Esophagus (tissue), 2 donors: ENCODE results near the gene DENND2A. TPM values are rescaled to one million over a fixed set of nuclear protein-coding genes. Genes with fewer than 3 reads are reported as not detected.
A peak's percentile ranks its signal among the peaks of the same experiment; 100 is the strongest.
"Not testable (repeated sequence)": the region's sequence is repeated elsewhere in the genome, so short reads cannot be mapped to it uniquely, and the experiment has no call there.

Experiments used
- H3K27ac ChIP-seq, 2 donors: one replicate each; pipeline ENCODE4 v1.5.1; 2013; ENCODE audit warnings: low read depth in 2 of 2, mild to moderate bottlenecking in 2 of 2, inconsistent platforms in 1 of 2, low read length in 1 of 2, moderate library complexity in 1 of 2
- H3K27me3 ChIP-seq, 2 donors: one replicate each; pipeline ENCODE4 v1.6.1; 2013; ENCODE audit warnings: low read length in 2 of 2, control low read depth in 1 of 2, mild to moderate bottlenecking in 1 of 2; ENCODE audit not compliant: insufficient read depth in 2 of 2, control insufficient read depth in 1 of 2
- H3K36me3 ChIP-seq, 2 donors: one replicate each; pipeline ENCODE4 v1.6.1; 2013; ENCODE audit warnings: low read length in 1 of 2; ENCODE audit not compliant: control insufficient read depth in 2 of 2, insufficient read depth in 2 of 2
- H3K4me1 ChIP-seq, 2 donors: one replicate each; pipeline ENCODE4 v1.6.1; 2013; ENCODE audit warnings: low read length in 1 of 2; ENCODE audit not compliant: control insufficient read depth in 2 of 2, insufficient read depth in 2 of 2
- H3K4me3 ChIP-seq, 2 donors: one replicate each; pipeline ENCODE4 v1.5.1; 2013; ENCODE audit warnings: low read length in 2 of 2, mild to moderate bottlenecking in 2 of 2, low read depth in 1 of 2, moderate library complexity in 1 of 2
- H3K9me3 ChIP-seq, 2 donors: one replicate each; pipeline ENCODE4 v1.6.1; 2013; ENCODE audit warnings: mild to moderate bottlenecking in 2 of 2, low read depth in 1 of 2, low read length in 1 of 2, moderate library complexity in 1 of 2; ENCODE audit not compliant: control insufficient read depth in 2 of 2, insufficient read depth in 1 of 2
- WGBS, 2 donors: extraction: QIAGEN DNeasy Blood & Tissue Kit; methylation state at CpG; one replicate each; pipeline ENCODE4 v1.1.7; 2013; 5-methylcytosine and 5-hydroxymethylcytosine counted together
- polyA plus RNA-seq, 2 donors: library from polyadenylated mRNA; stranded (reverse); fragments of 200-250 nt; gene quantifications; one replicate each; pipeline ENCODE4 v1.2.3, GENCODE V29; 2013
- donor health status: healthy with polysubstance abuse.
- donor health status: Bipolar disorder and iron deficiency.

DENND2A gene
- polyA plus RNA-seq, 2 donors: 1.2 to 1.5 TPM

- Histone ChIP-seq H3K27ac (no peak overlapping the region), H3K36me3 (no peaks in the 10 kb centered on the region), H3K9me3 (no peaks in the 10 kb centered on the region), H3K27me3 (no peaks in the 10 kb centered on the region), H3K4me3 (no peak overlapping the region), H3K4me1 (peaks cover 0 to 2% of the 10 kb centered on the region in 2 donors)
- 92 to 93% methylated on average over 7 of the region's 7 CpGs for WGBS, 2 donors
These were observed 55.3 kb downstream of the DENND2A start for GRCh38 chr7:140585333-140585732.

GRCh38 chr7:140584195-140584851, 56.3 kb downstream of the DENND2A start:
- Histone ChIP-seq H3K4me3 (no peak overlapping the region), H3K36me3 (no peaks in the 10 kb centered on the region), H3K27ac (no peak overlapping the region), H3K4me1 (peaks cover 0 to 2% of the 10 kb centered on the region in 2 donors), H3K9me3 (no peaks in the 10 kb centered on the region), H3K27me3 (no peaks in the 10 kb centered on the region)
- 92 to 95% methylated on average over 4 of the region's 4 CpGs for WGBS, 2 donors

- 80 to 82% methylated on average over 10 of the region's 10 CpGs for WGBS, 2 donors
These were observed 59.2 kb downstream of the DENND2A start for GRCh38 chr7:140581411-140581810.

DNA sequence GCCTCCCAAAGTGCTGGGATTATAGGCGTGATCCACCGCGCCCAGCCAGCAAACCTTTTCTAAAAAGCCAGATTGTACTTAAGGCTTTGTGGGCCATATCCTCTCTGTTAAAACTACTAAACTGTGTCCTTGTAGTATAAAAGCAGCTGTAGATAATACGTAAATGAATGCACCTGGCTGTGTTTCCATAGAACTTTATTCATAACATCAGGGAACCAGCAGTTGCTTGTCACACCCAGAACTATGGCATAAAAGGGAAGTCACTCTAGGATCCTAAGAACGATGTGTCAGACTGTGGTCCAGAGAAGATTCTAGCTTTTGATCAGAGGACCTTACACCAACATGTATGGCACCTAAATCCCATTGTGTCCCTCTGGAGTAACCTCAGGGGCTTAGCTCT, 63.0 kb downstream of the DENND2A start:
- H3K4me1 ChIP-seq: no peaks in the 10 kb centered on the region
- 77 to 89% methylated on average over 5 of the region's 5 CpGs for WGBS, 2 donors
- no peak overlapping the region for H3K27ac ChIP-seq

More at GRCh38 chr7:140581411-140581810, 59.2 kb downstream of the DENND2A start:
- H3K27me3 ChIP-seq: no peaks in the 10 kb centered on the region
- H3K9me3 ChIP-seq: no peaks in the 10 kb centered on the region
- H3K27ac ChIP-seq: no peak overlapping the region
- H3K4me3 ChIP-seq: no peak overlapping the region
- no peaks in the 10 kb centered on the region for H3K4me1 ChIP-seq
- no peaks in the 10 kb centered on the region for H3K36me3 ChIP-seq

DNA sequence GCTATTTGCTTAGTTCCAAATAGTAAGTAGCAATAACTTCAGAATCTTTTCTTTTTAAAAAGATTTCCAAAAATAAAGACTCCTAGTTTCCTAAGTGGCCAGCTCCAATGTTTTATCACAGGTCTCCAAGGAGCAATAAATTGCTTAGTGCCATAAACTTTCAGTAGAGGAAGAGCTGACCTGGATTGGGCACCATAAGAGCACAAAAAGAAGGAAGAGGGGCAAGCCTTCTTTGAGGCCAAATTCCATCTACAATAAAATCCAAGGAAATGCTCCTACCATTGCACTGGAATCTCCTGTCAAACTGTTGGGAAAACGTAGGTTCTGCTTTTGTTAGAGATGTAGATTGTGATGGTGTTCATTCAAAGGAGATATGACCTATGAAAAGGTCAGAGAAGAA, 64.0 kb downstream of the DENND2A start:
- Histone ChIP-seq H3K9me3 (no peaks in the 10 kb centered on the region), H3K4me1 (no peaks in the 10 kb centered on the region), H3K27ac (no peak overlapping the region), H3K4me3 (no peak overlapping the region), H3K27me3 (no peaks in the 10 kb centered on the region), H3K36me3 (no peaks in the 10 kb centered on the region)
- 59 to 68% methylated on average over 1 of the region's 1 CpG for WGBS, 2 donors

More for the DNA sequence above, 63.0 kb downstream of the DENND2A start:
- Histone ChIP-seq H3K9me3 (no peaks in the 10 kb centered on the region), H3K36me3 (no peaks in the 10 kb centered on the region), H3K27me3 (no peaks in the 10 kb centered on the region), H3K4me3 (no peak overlapping the region)

GRCh38 chr7:140571538-140572122, 69.0 kb downstream of the DENND2A start:
- Histone ChIP-seq H3K27me3 (no peaks in the 10 kb centered on the region), H3K4me1 (no peaks in the 10 kb centered on the region), H3K27ac (no peak overlapping the region), H3K36me3 (no peaks in the 10 kb centered on the region), H3K4me3 (no peak overlapping the region), H3K9me3 (no peaks in the 10 kb centered on the region)
- WGBS, 2 donors: 66 to 74% methylated on average over 5 of the region's 5 CpGs

GRCh38 chr7:140570120-140570519, 70.5 kb downstream of the DENND2A start:
- Histone ChIP-seq H3K4me3 (no peak overlapping the region), H3K9me3 (no peaks in the 10 kb centered on the region), H3K27ac (no peak overlapping the region), H3K36me3 (no peaks in the 10 kb centered on the region), H3K4me1 (no peaks in the 10 kb centered on the region), H3K27me3 (no peaks in the 10 kb centered on the region)
- WGBS, 2 donors: 68 to 75% methylated on average over 10 of the region's 10 CpGs

DNA sequence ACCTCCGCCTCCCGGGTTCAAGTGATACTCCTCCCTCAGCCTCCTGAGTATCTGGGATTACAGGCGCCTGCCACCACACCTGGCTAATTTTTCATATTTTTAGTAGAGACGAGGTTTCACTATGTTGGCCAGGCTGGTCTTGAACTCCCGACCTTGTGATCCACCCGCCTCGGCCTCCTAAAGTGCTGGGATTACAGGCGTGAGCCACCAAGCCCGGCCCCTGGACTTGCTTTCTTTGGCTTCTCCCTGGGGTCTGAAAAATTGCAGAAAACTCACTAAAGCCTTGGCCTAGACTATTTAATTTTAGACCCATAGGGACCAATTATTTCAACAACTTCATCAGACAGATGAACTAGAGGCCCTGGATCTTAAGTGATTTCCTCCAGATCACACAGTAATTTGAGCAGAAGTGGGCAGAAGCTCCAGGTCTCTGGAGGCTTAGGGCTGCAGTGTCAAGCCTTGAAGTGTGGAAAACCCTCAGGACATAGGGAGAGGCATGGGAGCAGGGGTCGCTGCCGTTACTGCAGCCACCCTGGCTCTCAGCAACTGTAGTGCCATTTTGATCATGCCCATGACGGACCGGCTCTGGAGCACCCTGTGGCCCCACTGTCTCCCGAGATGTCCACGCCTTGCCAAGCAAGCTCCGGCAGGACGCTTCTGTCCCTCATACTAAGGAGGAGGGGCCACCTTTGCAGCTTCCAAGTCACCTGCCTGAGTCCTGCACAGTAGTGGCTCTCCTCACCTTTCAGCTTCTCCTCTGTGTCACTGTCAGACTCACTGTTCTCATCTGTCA, 72.4 kb downstream of the DENND2A start:
- Histone ChIP-seq H3K27me3 (no peaks in the 10 kb centered on the region), H3K9me3 (no peaks in the 10 kb centered on the region), H3K36me3 (no peaks in the 10 kb centered on the region), H3K27ac (peak overlapping the region in 1 of 2 donors; percentile 40), H3K4me3 (no peak overlapping the region), H3K4me1 (no peaks in the 10 kb centered on the region)
- 80 to 86% methylated on average over 17 of the region's 17 CpGs for WGBS, 2 donors

DNA sequence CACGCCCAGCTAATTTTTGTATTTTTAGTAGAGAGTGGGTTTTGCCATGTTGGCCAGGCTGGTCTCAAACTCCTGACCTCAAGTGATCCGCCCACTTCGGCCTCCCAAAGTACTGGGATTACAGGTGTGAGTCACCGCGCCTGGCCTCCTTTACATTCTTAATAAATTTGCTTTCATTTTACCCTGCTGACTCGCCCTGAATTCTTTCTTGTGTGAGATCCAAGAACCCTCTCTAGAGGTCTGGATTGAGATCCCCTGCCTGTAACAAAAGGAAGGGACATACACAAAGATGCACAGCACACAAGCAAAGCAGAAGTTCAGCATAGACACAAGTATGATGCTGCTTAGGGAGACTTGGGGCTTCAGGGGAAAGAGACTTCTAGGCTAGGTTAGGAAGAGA, 74.4 kb downstream of the DENND2A start:
- H3K36me3 ChIP-seq, H3K4me1 ChIP-seq, H3K9me3 ChIP-seq, H3K4me3 ChIP-seq, H3K27me3 ChIP-seq: not testable (repeated sequence)
- WGBS, 2 donors: 57 to 73% methylated on average over 6 of the region's 6 CpGs
- H3K27ac ChIP-seq: peak overlapping the region in 1 of 2 donors; percentile 40
